VCaP (cell line): ENCODE measurements around the gene PLAGL2.

Experiments
- H3K27ac ChIP-seq: fragments of 450-650 bp; 2 replicates; pipeline ENCODE4 v1.5.1; 2017
- TF ChIP-seq, protein P1 (sequence below): fragments of 450-650 bp; conservative IDR thresholded peaks from 2 replicates; pipeline ENCODE4 v1.5.1; 2017; ENCODE audit warnings: mild to moderate bottlenecking, moderate library complexity

The PLAGL2 gene

DNA sequence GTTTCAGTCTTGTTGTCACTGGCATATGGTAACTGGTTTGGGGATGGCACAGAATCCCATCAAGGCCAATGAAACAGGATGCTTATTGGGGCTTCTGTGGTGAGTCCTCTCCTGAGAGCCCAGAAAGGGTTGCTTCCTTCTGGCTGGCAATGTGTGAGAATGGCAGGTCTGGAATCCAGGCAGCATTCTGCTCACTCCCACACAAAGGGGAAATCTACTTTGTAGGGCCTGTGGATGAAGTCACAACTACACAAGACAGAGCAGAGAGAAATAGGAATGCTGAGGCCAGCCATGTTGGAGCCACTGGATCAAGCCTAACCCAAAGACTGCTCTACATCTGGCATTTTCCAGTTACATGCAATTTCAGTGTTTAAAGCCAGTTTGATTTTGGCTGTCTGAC, 15.7 kb downstream of the PLAGL2 start:
- H3K27ac ChIP-seq, result no peak overlapping the region; the same call in 1 of the 2 replicates
- TF ChIP-seq, protein P1, sequence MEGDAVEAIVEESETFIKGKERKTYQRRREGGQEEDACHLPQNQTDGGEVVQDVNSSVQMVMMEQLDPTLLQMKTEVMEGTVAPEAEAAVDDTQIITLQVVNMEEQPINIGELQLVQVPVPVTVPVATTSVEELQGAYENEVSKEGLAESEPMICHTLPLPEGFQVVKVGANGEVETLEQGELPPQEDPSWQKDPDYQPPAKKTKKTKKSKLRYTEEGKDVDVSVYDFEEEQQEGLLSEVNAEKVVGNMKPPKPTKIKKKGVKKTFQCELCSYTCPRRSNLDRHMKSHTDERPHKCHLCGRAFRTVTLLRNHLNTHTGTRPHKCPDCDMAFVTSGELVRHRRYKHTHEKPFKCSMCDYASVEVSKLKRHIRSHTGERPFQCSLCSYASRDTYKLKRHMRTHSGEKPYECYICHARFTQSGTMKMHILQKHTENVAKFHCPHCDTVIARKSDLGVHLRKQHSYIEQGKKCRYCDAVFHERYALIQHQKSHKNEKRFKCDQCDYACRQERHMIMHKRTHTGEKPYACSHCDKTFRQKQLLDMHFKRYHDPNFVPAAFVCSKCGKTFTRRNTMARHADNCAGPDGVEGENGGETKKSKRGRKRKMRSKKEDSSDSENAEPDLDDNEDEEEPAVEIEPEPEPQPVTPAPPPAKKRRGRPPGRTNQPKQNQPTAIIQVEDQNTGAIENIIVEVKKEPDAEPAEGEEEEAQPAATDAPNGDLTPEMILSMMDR, result no peak

DNA sequence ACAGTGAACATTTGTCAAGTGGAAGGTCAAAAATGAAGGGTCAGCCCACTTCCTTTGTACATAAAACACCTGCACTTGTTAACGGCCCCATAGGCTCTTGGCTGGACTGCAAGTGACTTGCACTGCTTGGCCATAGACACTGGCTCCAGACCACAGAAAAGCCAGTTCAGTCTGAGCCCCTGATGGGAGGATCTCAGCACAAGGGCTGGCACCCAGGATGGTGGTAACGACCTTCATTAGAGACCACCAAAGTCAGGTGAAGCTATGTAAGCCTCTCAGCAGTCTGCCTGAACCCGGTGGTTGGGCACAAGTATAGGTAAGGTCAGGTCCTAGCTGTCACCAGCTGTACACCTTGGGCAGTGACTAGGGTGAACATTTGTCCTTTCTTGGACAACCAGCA, 16.1 kb downstream of the PLAGL2 start:
- peak overlapping the region; percentile 92; the same call in 1 of the 2 replicates for H3K27ac ChIP-seq
- TF ChIP-seq, protein P1, result no peak

DNA sequence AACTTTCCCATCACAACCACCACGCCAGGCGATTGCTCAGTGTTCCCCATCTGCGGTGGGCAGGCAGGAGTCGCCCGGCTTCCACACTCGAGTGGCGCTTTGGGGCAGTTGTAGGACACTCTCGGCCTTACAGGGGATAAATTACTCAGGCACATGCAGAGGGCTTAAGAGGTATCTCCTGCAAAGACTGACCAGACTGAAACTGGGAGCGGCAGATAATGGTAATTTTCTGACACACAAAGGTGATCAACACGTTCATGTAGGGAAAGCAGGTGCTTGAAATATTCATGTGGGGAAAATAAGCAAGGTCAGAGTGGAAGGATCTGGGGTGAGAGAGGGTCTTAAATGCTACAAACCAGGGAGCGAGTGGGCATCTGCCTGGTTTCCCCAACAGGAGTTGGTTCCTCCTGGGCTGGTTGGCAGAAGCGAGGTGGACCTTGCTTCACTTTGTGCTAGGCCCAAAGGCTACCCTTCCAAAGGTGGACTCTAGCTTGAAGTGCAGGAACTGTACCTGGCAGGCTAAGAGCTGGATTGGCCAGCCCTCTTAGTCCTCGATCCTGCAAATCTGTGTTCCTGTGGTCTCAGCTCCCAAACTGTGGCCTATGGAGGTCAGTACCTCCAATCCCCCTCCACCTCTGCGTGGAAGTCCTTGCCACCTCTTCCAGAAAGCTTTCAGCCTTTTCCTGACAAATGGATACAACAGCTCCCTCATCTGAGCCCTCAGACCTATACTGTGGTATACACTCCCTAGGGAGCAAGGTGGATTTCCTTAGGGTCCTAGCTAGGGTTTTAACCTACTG, 16.7 kb downstream of the PLAGL2 start:
- H3K27ac ChIP-seq, result peak overlapping the region; percentile 92
- TF ChIP-seq, protein P1, result no peak

GRCh38 chr20:32189691-32190615, 17.6 kb downstream of the PLAGL2 start:
- TF ChIP-seq, protein P1, result no peak
- peak overlapping the region; percentile 92 for H3K27ac ChIP-seq

DNA sequence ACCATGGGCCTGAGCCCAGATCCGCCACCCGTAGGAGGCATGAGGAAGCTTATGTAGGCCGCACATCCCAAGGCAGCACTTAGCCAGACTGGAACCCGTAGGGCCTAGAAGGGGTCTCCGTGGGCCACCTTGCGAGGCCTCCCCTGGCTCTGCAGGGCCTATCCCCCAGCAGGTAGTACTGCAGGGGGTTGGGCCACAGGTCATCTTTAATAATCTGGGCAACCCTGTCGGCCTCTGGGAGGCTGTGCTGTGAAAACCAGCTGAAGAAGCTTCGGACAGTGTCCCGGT, 18.5 kb downstream of the PLAGL2 start:
- H3K27ac ChIP-seq, result peak overlapping the region; percentile 92; the same call in 1 of the 2 replicates
- TF ChIP-seq, protein P1, result no peak

DNA sequence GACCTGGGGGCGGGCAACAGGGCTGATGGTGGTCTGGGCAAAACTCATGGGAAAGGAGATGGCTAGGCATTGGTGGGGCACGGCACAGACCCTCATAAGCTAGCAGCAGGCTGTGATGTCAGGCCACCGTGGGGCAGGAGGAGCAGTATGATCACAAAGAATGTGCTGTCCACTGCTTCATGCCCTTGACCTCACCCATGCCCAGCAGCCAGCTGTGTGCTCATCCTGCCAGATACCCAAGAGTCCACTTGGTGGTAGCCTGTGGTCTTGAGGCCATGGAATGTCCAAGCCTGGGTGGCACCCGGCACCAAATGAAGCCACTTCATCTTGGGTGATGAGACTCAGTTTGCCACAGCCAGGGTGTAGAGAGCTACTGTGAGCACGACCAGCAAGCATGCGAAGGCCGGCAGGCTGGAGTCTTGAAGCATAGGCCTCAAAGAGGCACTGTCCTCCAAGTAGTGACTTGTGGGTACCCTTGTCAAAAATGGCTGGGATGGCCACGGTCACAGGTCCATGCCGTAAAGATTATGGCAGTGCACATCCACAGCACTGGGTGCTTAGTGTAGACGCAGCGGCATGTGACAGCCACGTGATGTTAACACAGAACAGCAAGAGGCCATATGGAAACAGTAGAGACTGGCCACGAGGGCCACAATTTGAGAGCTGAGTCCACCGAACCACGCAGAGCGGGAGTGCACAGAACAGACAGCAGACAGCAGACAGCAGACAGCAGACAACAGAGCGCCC, 19.0 kb downstream of the PLAGL2 start:
- TF ChIP-seq, protein P1, result no peak
- H3K27ac ChIP-seq, result no peak overlapping the region; the same call in 1 of the 2 replicates

GRCh38 chr20:32186506-32186905, 21.0 kb downstream of the PLAGL2 start:
- no peak overlapping the region for H3K27ac ChIP-seq
- TF ChIP-seq, protein P1, result no peak
